Right atrium auricular region (tissue), 2 donors: ENCODE data around the gene ATP10A. TPM values are rescaled to one million over a fixed set of nuclear protein-coding genes. Genes with fewer than 3 reads are reported as not detected.
"Not testable (repeated sequence)": the region's sequence is repeated elsewhere in the genome, so short reads cannot be mapped to it uniquely, and the experiment has no call there.

Experiments
- DNase-seq: peaks from one replicate; pipeline ENCODE4 v3.0.0-alpha.2; 2019; ENCODE audit warnings: low spot score
- H3K27ac ChIP-seq, 2 donors: fragments of 200-600 bp; sonication (generic); 1 replicate in 1 of 2; 2 replicates in 1 of 2; pipeline ENCODE4 v1.5.1; 2016 to 2019
- H3K27me3 ChIP-seq, 2 donors: fragments of 200-600 bp; sonication (generic); one replicate each; pipeline versions ENCODE4 v1.5.1 to v1.6.0; 2017 to 2019
- H3K36me3 ChIP-seq: fragments of 200-600 bp; sonication (generic); one replicate; pipeline ENCODE4 v1.5.1; 2016
- H3K4me1 ChIP-seq, 2 donors: fragments of 200-600 bp; sonication (generic); one replicate each; pipeline versions ENCODE4 v1.5.1 to v1.6.0; 2017 to 2019
- H3K4me3 ChIP-seq, 2 donors: fragments of 200-600 bp; sonication (generic); 1 replicate in 1 of 2; 2 replicates in 1 of 2; pipeline ENCODE4 v1.5.1; 2017 to 2019; ENCODE audit warnings: mild to moderate bottlenecking in 1 of 2, moderate library complexity in 1 of 2
- H3K9me3 ChIP-seq, 2 donors: fragments of 200-600 bp; sonication (generic); one replicate each; pipeline ENCODE4 v1.5.1; 2019
- total RNA-seq, 2 donors: library from RNA; depleted of rRNA; stranded (reverse); fragments of >200 nt; gene quantifications; one replicate each; pipeline ENCODE4 v1.1.0, GENCODE V29; 2016
- TF ChIP-seq, protein P1 (sequence below), 2 donors: fragments of 200-600 bp; sonication (generic); IDR thresholded peaks; one replicate each; pipeline ENCODE4 v1.5.1; 2019; ENCODE audit warnings: antibody characterized with exemption in 2 of 2

ATP10A gene
- total RNA-seq, 2 donors from 2014 or later, result 3.2 to 6.0 TPM

DNA sequence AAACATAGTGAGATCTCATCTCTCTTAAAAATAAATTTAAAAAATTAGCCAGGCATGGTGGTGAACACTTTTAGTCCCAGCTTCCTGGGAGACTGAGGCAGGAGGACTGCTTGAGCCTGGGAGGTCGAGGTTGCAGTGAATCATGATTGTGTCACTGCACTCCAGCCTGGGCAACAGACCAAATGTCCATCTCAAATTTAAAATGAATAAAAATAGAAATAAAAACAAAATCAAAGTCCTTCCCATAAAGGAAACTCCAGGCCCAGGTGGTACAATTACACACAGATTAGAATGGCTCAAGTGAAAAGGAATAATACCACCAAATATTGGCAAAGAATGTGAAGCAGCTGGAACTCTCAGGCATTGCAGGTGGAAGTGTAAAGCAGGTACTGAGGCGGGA is 19.3 kb upstream of the ATP10A start:
- TF ChIP-seq, protein P1, sequence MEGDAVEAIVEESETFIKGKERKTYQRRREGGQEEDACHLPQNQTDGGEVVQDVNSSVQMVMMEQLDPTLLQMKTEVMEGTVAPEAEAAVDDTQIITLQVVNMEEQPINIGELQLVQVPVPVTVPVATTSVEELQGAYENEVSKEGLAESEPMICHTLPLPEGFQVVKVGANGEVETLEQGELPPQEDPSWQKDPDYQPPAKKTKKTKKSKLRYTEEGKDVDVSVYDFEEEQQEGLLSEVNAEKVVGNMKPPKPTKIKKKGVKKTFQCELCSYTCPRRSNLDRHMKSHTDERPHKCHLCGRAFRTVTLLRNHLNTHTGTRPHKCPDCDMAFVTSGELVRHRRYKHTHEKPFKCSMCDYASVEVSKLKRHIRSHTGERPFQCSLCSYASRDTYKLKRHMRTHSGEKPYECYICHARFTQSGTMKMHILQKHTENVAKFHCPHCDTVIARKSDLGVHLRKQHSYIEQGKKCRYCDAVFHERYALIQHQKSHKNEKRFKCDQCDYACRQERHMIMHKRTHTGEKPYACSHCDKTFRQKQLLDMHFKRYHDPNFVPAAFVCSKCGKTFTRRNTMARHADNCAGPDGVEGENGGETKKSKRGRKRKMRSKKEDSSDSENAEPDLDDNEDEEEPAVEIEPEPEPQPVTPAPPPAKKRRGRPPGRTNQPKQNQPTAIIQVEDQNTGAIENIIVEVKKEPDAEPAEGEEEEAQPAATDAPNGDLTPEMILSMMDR (IDR thresholded peaks at IDR 0.05), result no peak
- Histone ChIP-seq H3K27me3 (no peaks in the 10 kb centered on the region), H3K27ac (no peak overlapping the region), H3K36me3 (no peaks in the 10 kb centered on the region), H3K4me3 (no peak overlapping the region), H3K9me3 (no peaks in the 10 kb centered on the region), H3K4me1 (peaks cover 0 to 12% of the 10 kb centered on the region in 2 donors)
- no peak for DNase-seq

DNA sequence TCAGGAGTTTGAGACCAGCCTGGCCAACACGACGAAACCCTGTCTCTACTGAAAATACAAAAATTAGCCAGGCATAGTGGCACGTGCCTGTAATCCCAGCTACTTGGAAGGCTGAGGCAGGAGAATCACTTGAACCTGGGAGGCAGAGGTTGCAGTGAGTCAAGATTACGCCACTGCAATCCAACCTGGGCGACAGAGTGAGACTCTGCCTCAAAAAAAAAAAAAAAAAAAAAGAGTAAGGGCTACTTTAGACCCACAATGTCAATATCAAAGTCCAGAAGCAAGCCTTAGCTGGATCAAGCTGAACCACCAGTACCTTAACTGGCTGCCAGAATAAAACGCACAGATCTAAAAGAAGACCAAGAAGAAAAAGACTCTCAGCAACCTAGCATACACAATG is 17.8 kb upstream of the ATP10A start:
- H3K27ac ChIP-seq, H3K4me3 ChIP-seq, DNase-seq, H3K36me3 ChIP-seq, H3K9me3 ChIP-seq, H3K4me1 ChIP-seq, H3K27me3 ChIP-seq: not testable (repeated sequence)

DNA sequence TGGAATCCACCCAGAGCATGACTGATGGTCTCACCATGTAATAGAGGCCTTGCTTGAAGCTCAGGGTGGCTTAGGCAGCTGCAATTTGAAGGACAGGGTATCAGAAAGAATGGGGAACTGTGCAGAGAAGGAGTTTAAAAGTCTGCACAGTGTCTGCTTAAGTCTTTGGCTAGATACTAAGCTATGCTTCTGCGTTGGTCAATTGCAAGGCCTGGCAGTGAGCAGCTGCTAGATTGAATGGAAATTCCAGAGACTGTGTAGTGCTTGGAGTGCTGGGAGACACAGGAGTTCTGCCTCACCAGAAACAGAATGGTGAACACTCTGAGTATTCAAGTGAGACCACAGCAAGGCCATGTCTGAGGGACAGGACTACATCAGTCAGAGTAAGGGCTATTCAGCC is 17.3 kb upstream of the ATP10A start:
- H3K27me3 ChIP-seq, result no peaks in the 10 kb centered on the region
- TF ChIP-seq, protein P1 (IDR thresholded peaks at IDR 0.05), result no peak
- no peak for DNase-seq
- no peak overlapping the region for H3K27ac ChIP-seq
- no peaks in the 10 kb centered on the region for H3K4me1 ChIP-seq
- H3K36me3 ChIP-seq, result no peaks in the 10 kb centered on the region
- H3K9me3 ChIP-seq, result no peaks in the 10 kb centered on the region
- no peak overlapping the region for H3K4me3 ChIP-seq

DNA sequence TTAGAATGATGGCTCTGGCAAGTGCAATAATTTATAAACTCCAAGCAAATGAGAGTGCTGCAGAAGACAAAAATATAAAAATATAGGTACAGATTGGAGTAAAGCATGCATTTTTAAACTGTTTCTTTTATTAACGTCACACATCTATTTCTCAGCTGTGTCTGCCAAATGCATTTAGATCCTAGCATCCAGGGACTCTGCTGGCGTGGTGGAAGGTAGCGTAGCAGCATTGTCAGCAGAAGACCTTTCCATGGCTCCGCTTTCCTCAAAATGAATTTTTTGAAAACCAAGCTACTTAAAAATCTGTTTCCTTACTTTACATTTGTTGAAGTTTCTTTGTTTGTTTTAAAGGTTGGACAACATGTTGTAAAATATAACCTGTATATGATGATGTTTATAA is 16.3 kb upstream of the ATP10A start:
- Histone ChIP-seq H3K4me1 (no peaks in the 10 kb centered on the region), H3K4me3 (no peak overlapping the region), H3K27me3 (no peaks in the 10 kb centered on the region), H3K27ac (no peak overlapping the region), H3K36me3 (no peaks in the 10 kb centered on the region), H3K9me3 (no peaks in the 10 kb centered on the region)
- DNase-seq, result no peak
- TF ChIP-seq, protein P1 (IDR thresholded peaks at IDR 0.05), result no peak

DNA sequence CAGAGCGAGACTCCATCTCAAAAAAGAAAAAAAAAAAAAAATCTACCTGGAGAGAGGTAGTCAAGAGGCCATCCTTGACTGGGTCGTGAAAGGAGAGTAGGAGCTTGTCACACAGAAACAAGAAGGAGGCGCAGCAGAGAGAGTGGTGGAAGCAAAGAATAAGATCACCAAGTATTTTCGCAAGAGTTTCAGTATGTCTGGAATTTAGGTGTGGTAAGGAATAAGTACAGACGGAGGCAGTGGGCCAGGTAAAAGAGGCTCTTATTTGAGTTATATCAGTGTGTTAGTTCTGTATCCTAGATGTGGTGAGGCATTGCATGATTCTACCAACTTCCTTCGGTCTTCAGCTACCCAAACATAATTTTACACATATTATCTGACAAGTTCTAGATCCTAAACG is 14.6 kb upstream of the ATP10A start:
- H3K4me3 ChIP-seq, result no peak overlapping the region
- no peak for DNase-seq
- H3K27ac ChIP-seq, result no peak overlapping the region
- TF ChIP-seq, protein P1 (IDR thresholded peaks at IDR 0.05), result no peak
- H3K27me3 ChIP-seq, result no peaks in the 10 kb centered on the region
- no peaks in the 10 kb centered on the region for H3K4me1 ChIP-seq
- H3K36me3 ChIP-seq, result no peaks in the 10 kb centered on the region
- H3K9me3 ChIP-seq, result no peaks in the 10 kb centered on the region

DNA sequence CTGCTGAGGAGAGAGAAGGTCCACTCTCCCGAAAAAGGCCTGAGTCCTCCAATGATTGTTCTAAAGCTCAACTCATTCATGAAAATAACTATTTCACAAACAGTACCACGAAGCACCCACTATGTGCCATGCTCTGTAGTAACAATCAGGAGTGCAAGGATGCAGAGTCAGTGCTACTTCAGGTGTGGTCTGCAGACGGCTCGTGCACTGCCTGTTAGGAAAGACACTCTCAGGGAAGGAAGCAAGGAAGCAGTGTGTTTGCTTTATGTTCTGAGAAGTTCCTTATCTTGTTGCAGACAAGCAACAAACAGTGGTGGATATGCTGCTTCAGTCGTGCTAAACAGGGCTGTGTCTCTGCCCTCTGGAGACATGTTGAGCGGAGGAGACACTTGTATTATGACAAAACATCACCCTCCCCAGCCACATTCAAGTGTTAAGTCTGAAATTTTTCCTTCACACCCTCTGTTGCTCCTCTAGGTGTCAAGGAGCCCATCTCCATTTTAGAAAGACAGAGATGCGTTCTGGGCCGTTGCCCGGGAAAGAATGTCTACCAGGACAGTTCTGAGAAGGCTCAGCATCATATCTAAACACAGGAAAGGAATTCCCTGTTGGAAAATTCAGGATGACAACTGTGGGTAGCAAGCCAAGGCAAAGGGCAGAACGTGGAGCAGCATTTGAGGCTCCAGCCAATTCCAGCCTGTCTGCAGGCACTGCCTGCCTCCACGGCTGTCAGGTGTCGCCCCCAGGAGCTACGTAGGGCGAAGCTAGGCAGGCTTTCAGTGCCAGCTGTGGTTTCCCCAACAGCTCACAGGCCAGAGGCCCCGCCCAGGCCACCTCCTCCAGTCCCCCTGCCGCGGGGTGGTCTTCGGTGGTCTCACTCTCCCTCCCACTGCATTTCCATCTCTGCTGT is 13.4 kb upstream of the ATP10A start:
- H3K9me3 ChIP-seq, result no peaks in the 10 kb centered on the region
- no peaks in the 10 kb centered on the region for H3K4me1 ChIP-seq
- DNase-seq, result no peak
- H3K27me3 ChIP-seq, result no peaks in the 10 kb centered on the region
- H3K36me3 ChIP-seq, result no peaks in the 10 kb centered on the region
- no peak overlapping the region for H3K27ac ChIP-seq
- TF ChIP-seq, protein P1 (IDR thresholded peaks at IDR 0.05), result no peak
- H3K4me3 ChIP-seq, result no peak overlapping the region
